Measurements from ENCODE around the gene RHOV. TPM values are rescaled to one million over a fixed set of nuclear protein-coding genes. Genes with fewer than 3 reads are reported as not detected.

The RHOV gene
- total RNA-seq: 0.33 TPM in 1 of 2 replicates, not detected in the other

GRCh38 chr15:40873694-40874561 lies at the start of gene RHOV:
Gene RHOV, minus strand, starts transcription at chr15:40874234. Its CDS starts 95 bp downstream, at chr15:40874139.

GRCh38 chr15:40893733-40894680 lies 20.0 kb upstream of the RHOV start, which contains the start of gene VPS18:
Gene VPS18, plus strand, starts transcription at chr15:40894450. Its CDS starts 319 bp downstream, at chr15:40894769.

GRCh38 chr15:40843885-40844695 lies 29.9 kb downstream of the RHOV start, which contains the start of gene SPINT1:
Gene SPINT1, plus strand, starts transcription at chr15:40844048. Its CDS starts 507 bp downstream, at chr15:40844555.

GRCh38 chr15:40828447-40829036 lies 45.5 kb downstream of the RHOV start, which contains the start of gene PPP1R14D:
Gene PPP1R14D, minus strand, starts transcription at chr15:40828708. Its CDS starts 67 bp downstream, at chr15:40828641.

Small RNAs within 50 kb of the gene (small RNA-seq; reads per million reads assigned to genes)
- gene AC025166.1: not detected

Other genes starting within 250 kb of the RHOV start
- gene RAD51, start 179.1 kb downstream of the RHOV start, total RNA-seq: 4.3 and 4.7 TPM in 2 replicates
- gene RMDN3, start 119.0 kb downstream of the RHOV start, total RNA-seq: 13.3 and 16.1 TPM in 2 replicates
- 4.3 and 5.5 TPM in 2 replicates for gene GCHFR, start 110.2 kb downstream of the RHOV start, total RNA-seq
- gene C15orf62, start 104.3 kb downstream of the RHOV start, total RNA-seq: under 0.01 and 0.33 TPM in 2 replicates
- 27.5 and 29.2 TPM in 2 replicates for gene ZFYVE19, start 67.1 kb downstream of the RHOV start, total RNA-seq
- 20.0 and 23.9 TPM in 2 replicates for gene DNAJC17, start 66.8 kb downstream of the RHOV start, total RNA-seq
- gene PPP1R14D, start 45.5 kb downstream of the RHOV start, total RNA-seq: not detected in 2 replicates
- 122 and 190 TPM in 2 replicates for gene SPINT1, start 30.2 kb downstream of the RHOV start, total RNA-seq
- 24.3 and 38.9 TPM in 2 replicates for gene VPS18, start 20.2 kb upstream of the RHOV start, total RNA-seq
- 0.22 TPM in 1 of 2 replicates, not detected in the other for gene DLL4, start 55.1 kb upstream of the RHOV start, total RNA-seq
- 3.9 and 27.5 TPM in 2 replicates for gene CHAC1, start 79.2 kb upstream of the RHOV start, total RNA-seq
- 15.8 and 16.5 TPM in 2 replicates for gene INO80, start 242.0 kb upstream of the RHOV start, total RNA-seq

Data from placental epithelial cell (primary cell).